HEK293 (cell line): Measurements from ENCODE around the gene NOG.
A peak's percentile ranks its signal among the peaks of the same experiment; 100 is the strongest.

Source experiments
- ATF2 ChIP-seq: fragments of 450-650 bp; formaldehyde crosslinking; IDR thresholded peaks from 2 replicates; pipeline ENCODE4 v1.5.1; 2016; ENCODE audit warnings: missing biosample characterization, missing genetic modification characterization, low read depth
- EGR2 ChIP-seq: fragments of 450-650 bp; formaldehyde crosslinking; IDR thresholded peaks from 2 replicates; pipeline ENCODE4 v1.5.1; 2016; ENCODE audit warnings: low read depth, missing biosample characterization, missing genetic modification characterization
- ELK4 ChIP-seq: IDR thresholded peaks from 2 replicates; pipeline ENCODE4 v1.6.1; 2011; ENCODE audit warnings: mild to moderate bottlenecking, low read depth, low read length, borderline replicate concordance
- HIC1 ChIP-seq: fragments of 450-650 bp; formaldehyde crosslinking; IDR thresholded peaks from 2 replicates; pipeline ENCODE4 v1.5.1; 2016; ENCODE audit warnings: missing biosample characterization, missing genetic modification characterization
- HOXC10 ChIP-seq: sonication (generic); formaldehyde crosslinking; IDR thresholded peaks from 2 replicates; pipeline ENCODE4 v1.8.1; 2023; ENCODE audit warnings: mild to moderate bottlenecking, missing genetic modification reagents
- PATZ1 ChIP-seq: fragments of 450-650 bp; formaldehyde crosslinking; IDR thresholded peaks from 2 replicates; pipeline ENCODE4 v1.5.1; 2016; ENCODE audit warnings: missing biosample characterization, missing genetic modification characterization
- SCRT2 ChIP-seq: fragments of 450-650 bp; formaldehyde crosslinking; IDR thresholded peaks from 2 replicates; pipeline ENCODE4 v1.5.1; 2016; ENCODE audit warnings: missing biosample characterization, missing genetic modification characterization
- YY2 ChIP-seq: fragments of 450-650 bp; formaldehyde crosslinking; IDR thresholded peaks from 2 replicates; pipeline ENCODE4 v1.5.1; 2016; ENCODE audit warnings: missing biosample characterization, missing genetic modification characterization
- ZBTB21 ChIP-seq: fragments of 450-650 bp; formaldehyde crosslinking; IDR thresholded peaks from 2 replicates; pipeline ENCODE4 v1.5.1; 2017; ENCODE audit warnings: missing biosample characterization, missing genetic modification characterization
- ZEB2 ChIP-seq: fragments of 450-650 bp; formaldehyde crosslinking; IDR thresholded peaks from 2 replicates; pipeline ENCODE4 v1.5.1; 2016; ENCODE audit warnings: missing biosample characterization, missing genetic modification characterization
- ZNF133 ChIP-seq: fragments of 450-650 bp; formaldehyde crosslinking; IDR thresholded peaks from 2 replicates; pipeline ENCODE4 v1.5.1; 2016; ENCODE audit warnings: missing biosample characterization, missing genetic modification characterization
- ZNF211 ChIP-seq: fragments of 450-650 bp; formaldehyde crosslinking; IDR thresholded peaks from 2 replicates; pipeline ENCODE4 v1.5.1; 2016; ENCODE audit warnings: low read depth, missing biosample characterization, missing genetic modification characterization
- ZNF23 ChIP-seq: fragments of 450-650 bp; formaldehyde crosslinking; IDR thresholded peaks from 2 replicates; pipeline ENCODE4 v1.5.1; 2016; ENCODE audit warnings: missing biosample characterization, missing genetic modification characterization, borderline replicate concordance
- ZNF239 ChIP-seq: fragments of 450-650 bp; formaldehyde crosslinking; IDR thresholded peaks from 2 replicates; pipeline ENCODE4 v1.5.1; 2016; ENCODE audit warnings: missing biosample characterization, missing genetic modification characterization
- ZNF274 ChIP-seq, 2 experiments: fragments of 200-500 bp in 1 of 2; fragments of 450-650 bp in 1 of 2; sonication (Bioruptor generic) in 1 of 2; formaldehyde crosslinking in 1 of 2; IDR thresholded peaks; 2 replicates each; pipeline versions ENCODE4 v1.5.1 to v1.6.1; 2014 to 2016; ENCODE audit warnings: borderline replicate concordance in 1 of 2, inconsistent platforms in 1 of 2, low read length in 1 of 2, missing biosample characterization in 1 of 2, missing genetic modification characterization in 1 of 2
- ZNF292 ChIP-seq: fragments of 450-650 bp; formaldehyde crosslinking; IDR thresholded peaks from 2 replicates; pipeline ENCODE4 v1.5.1; 2016; ENCODE audit warnings: low read depth, missing biosample characterization, missing genetic modification characterization, borderline replicate concordance
- ZNF404 ChIP-seq: fragments of 450-650 bp; formaldehyde crosslinking; IDR thresholded peaks from 2 replicates; pipeline ENCODE4 v1.5.1; 2017; ENCODE audit warnings: missing biosample characterization, missing genetic modification characterization
- ZNF433 ChIP-seq: fragments of 450-650 bp; formaldehyde crosslinking; IDR thresholded peaks from 2 replicates; pipeline ENCODE4 v1.5.1; 2016; ENCODE audit warnings: missing biosample characterization, missing genetic modification characterization, low read depth
- ZNF488 ChIP-seq: fragments of 450-650 bp; formaldehyde crosslinking; IDR thresholded peaks from 2 replicates; pipeline ENCODE4 v1.5.1; 2016; ENCODE audit warnings: missing biosample characterization, missing genetic modification characterization
- ZNF521 ChIP-seq: fragments of 450-650 bp; formaldehyde crosslinking; IDR thresholded peaks from 2 replicates; pipeline ENCODE4 v1.5.1; 2017; ENCODE audit warnings: missing biosample characterization, mild to moderate bottlenecking, missing genetic modification characterization
- ZNF580 ChIP-seq: fragments of 450-650 bp; formaldehyde crosslinking; IDR thresholded peaks from 2 replicates; pipeline ENCODE4 v1.5.1; 2016; ENCODE audit warnings: missing biosample characterization, missing genetic modification characterization
- ZNF626 ChIP-seq: fragments of 450-650 bp; sonication (Bioruptor Pico); formaldehyde crosslinking; IDR thresholded peaks from 2 replicates; pipeline ENCODE4 v1.5.1; 2018; ENCODE audit warnings: missing biosample characterization, missing genetic modification characterization, inconsistent platforms
- ZNF692 ChIP-seq: fragments of 450-650 bp; formaldehyde crosslinking; IDR thresholded peaks from 2 replicates; pipeline ENCODE4 v1.5.1; 2016; ENCODE audit warnings: missing biosample characterization, missing genetic modification characterization
- ZNF776 ChIP-seq: fragments of 450-650 bp; formaldehyde crosslinking; IDR thresholded peaks from 2 replicates; pipeline ENCODE4 v1.5.0; 2017; ENCODE audit warnings: missing biosample characterization, missing genetic modification characterization, borderline replicate concordance
- ZNF830 ChIP-seq: fragments of 450-650 bp; IDR thresholded peaks from 2 replicates; pipeline ENCODE4 v1.5.0; 2018; ENCODE audit warnings: missing biosample characterization, missing genetic modification characterization, low read depth, mild to moderate bottlenecking, moderate library complexity

The NOG gene

GRCh38 chr17:56595831-56596690 is 2.6 kb downstream of the NOG start (continued):
- TF ChIP-seq ZNF626 (tag by site-specific recombination) (no peak), PATZ1 (tag by site-specific recombination) (peak; percentile 71; the same call in 1 of the 2 replicates), ZBTB21 (tag by site-specific recombination) (no peak), ZNF692 (tag by site-specific recombination) (peak; percentile 78), ZNF580 (peak; percentile 89), HOXC10 (CRISPR knock-in tag) (no peak), EGR2 (tag by site-specific recombination) (peak; percentile 82), ZNF433 (tag by site-specific recombination) (no peak), ZNF488 (tag by site-specific recombination) (no peak), ZNF239 (no peak), SCRT2 (peak; percentile 13; the same call in 1 of the 2 replicates), ZNF292 (tag by site-specific recombination) (no peak), ZNF404 (tag by site-specific recombination) (no peak), ELK4 (no peak), ZNF521 (no peak), ZNF211 (tag by site-specific recombination) (no peak), ZNF23 (tag by site-specific recombination) (no peak), HIC1 (tag by site-specific recombination) (no peak), ZEB2 (tag by site-specific recombination) (peak; percentile 23; the same call in 1 of the 2 replicates), ATF2 (no peak), ZNF133 (tag by site-specific recombination) (no peak), YY2 (tag by site-specific recombination) (no peak), ZNF274 (IDR thresholded peaks at IDR 0.05; ENCODE audit: low read length) (no peak), ZNF274 (tag by site-specific recombination; IDR thresholded peaks at IDR 0.05; ENCODE audit: borderline replicate concordance) (no peak), ZNF776 (no peak), ZNF830 (no peak)
